Endothelial cell of hepatic sinusoid (primary cell): ENCODE results near the gene CCN6.
"Not testable (repeated sequence)": the region's sequence is repeated elsewhere in the genome, so short reads cannot be mapped to it uniquely, and the experiment has no call there.

Experiments
- in situ Hi-C: cut with HindIII; loops from 2 replicates; pipeline ENCODE4 v1.10.0; 2017; ENCODE audit warnings: low sequenced_read_pairs

Gene CCN6

GRCh38 chr6:112049026-112049799, 4.7 kb upstream of the CCN6 start:
- in situ Hi-C loops: no loop called here

GRCh38 chr6:112049996-112050395, 3.9 kb upstream of the CCN6 start:
- in situ Hi-C loops: no loop called here

GRCh38 chr6:112050429-112050828, 3.5 kb upstream of the CCN6 start:
- in situ Hi-C loops: no loop called here

- in situ Hi-C loops: not testable (repeated sequence)
Observed at GRCh38 chr6:112051251-112051740, 2.6 kb upstream of the CCN6 start.

- in situ Hi-C loops: no loop called here
Observed at GRCh38 chr6:112054555-112055190, 769 bp downstream of the CCN6 start.

- in situ Hi-C loops: no loop called here
Observed at GRCh38 chr6:112058243-112059032, 4.5 kb downstream of the CCN6 start.

- in situ Hi-C loops: no loop called here
Observed at GRCh38 chr6:112061605-112062004, 7.7 kb downstream of the CCN6 start.

GRCh38 chr6:112062966-112063365, 9.1 kb downstream of the CCN6 start:
- in situ Hi-C loops: no loop called here

- in situ Hi-C loops: no loop called here
Observed at GRCh38 chr6:112065426-112065986, 11.6 kb downstream of the CCN6 start.

GRCh38 chr6:112066606-112067005, 12.7 kb downstream of the CCN6 start:
- in situ Hi-C loops: no loop called here

- in situ Hi-C loops: no loop called here
Observed at GRCh38 chr6:112081569-112081968, 27.7 kb downstream of the CCN6 start.

GRCh38 chr6:112085286-112086065, 31.6 kb downstream of the CCN6 start:
- in situ Hi-C loops: no loop called here

GRCh38 chr6:112086744-112087135, 32.8 kb downstream of the CCN6 start:
- in situ Hi-C loops: no loop called here

GRCh38 chr6:112087136-112087911, 33.4 kb downstream of the CCN6 start, which contains the start of the genes FAM229B and TUBE1:
FAM229B (plus strand) TSS chr6:112087591; CDS start chr6:112099284, 11,693 bp downstream.
TUBE1 (minus strand) TSS chr6:112087482; CDS start chr6:112087434, 48 bp downstream.
- in situ Hi-C loops: no loop called here

GRCh38 chr6:112087916-112088315, 34.0 kb downstream of the CCN6 start:
- in situ Hi-C loops: no loop called here

- in situ Hi-C loops: no loop called here
Observed at GRCh38 chr6:112096901-112097300, 43.0 kb downstream of the CCN6 start.

- in situ Hi-C loops: no loop called here
Observed at GRCh38 chr6:112100561-112100960, 46.7 kb downstream of the CCN6 start.

- in situ Hi-C loops: not testable (repeated sequence)
Observed at GRCh38 chr6:112106026-112106425, 52.1 kb downstream of the CCN6 start.

GRCh38 chr6:112106562-112106961, 52.7 kb downstream of the CCN6 start:
- in situ Hi-C loops: no loop called here
